HG02938 (cell line): Measurements from ENCODE around the gene ANK3.

Source experiments
- ATAC-seq: cut with Tn5 transposase; IDR thresholded peaks from one replicate; pipeline ENCODE4 v1.9.1; 2021; ENCODE audit warnings: mild to moderate bottlenecking, moderate library complexity; ENCODE audit not compliant: unreplicated experiment

Gene ANK3

GRCh38 chr10:60348982-60349381, 40.7 kb downstream of the ANK3 start:
- ATAC-seq, result no peak

GRCh38 chr10:60347270-60347669, 42.4 kb downstream of the ANK3 start:
- no peak for ATAC-seq

GRCh38 chr10:60346661-60347060, 43.0 kb downstream of the ANK3 start:
- no peak for ATAC-seq

GRCh38 chr10:60343254-60343653, 46.4 kb downstream of the ANK3 start:
- no peak for ATAC-seq

DNA sequence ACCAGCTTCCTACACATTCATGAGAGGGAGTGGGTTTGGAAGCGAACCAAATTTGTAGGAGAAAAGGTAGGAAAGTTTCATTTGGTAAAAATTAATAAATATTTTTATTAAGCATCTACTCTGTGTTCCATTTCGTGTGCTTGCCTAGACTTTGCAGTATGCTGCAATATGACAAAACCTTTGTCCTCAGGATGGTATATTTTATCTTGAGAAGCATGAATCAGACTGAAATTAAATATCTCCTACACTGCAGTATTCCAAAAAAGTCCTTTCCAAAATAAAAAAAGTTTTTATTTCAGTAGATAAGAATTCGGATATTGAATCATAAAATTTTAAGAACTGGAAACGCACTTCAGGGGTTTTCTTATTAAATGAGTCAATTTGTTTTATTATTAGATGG, 47.7 kb downstream of the ANK3 start:
- ATAC-seq, result no peak

- no peak for ATAC-seq
Observed at GRCh38 chr10:60340973-60341372, 48.7 kb downstream of the ANK3 start.

GRCh38 chr10:60339757-60340156, 49.9 kb downstream of the ANK3 start:
- no peak for ATAC-seq

- no peak for ATAC-seq
Observed at GRCh38 chr10:60338786-60339185, 50.9 kb downstream of the ANK3 start.

- ATAC-seq, result no peak
Observed at GRCh38 chr10:60338002-60338564, 51.6 kb downstream of the ANK3 start.

DNA sequence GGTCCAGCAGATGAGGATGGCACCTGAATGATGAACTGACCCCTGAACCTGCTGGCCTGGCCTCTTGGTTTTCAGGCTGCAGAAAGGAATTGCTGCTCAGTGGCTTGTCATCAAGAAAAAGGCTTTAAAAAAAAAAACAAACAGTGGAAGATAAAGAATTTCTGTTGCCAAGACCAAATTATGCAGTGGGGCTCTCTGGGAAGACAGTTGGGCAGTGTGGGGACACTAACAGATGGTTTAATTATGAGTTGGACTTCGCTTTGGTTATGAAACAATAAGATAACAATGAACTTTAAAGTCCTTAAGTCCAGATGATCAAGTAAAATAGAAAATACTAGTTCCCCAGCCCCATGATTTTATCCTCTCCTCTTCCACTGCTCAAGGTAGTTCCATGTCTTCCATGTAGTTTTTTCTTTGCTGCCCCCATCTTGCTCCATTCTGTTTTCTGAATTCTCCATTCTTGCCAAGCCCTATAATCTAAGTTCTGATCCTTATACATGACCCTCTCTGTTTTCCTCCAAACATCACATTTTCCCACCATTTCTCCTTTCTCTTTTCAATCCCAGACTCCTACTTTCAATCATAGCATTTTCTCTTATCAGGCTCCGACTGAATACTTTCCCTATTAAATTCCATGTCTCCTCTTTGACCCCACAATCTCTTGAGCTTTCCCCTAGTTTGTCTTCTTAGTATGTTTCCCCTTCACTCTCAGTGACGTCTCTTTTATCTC, 52.6 kb downstream of the ANK3 start:
- ATAC-seq, result no peak

DNA sequence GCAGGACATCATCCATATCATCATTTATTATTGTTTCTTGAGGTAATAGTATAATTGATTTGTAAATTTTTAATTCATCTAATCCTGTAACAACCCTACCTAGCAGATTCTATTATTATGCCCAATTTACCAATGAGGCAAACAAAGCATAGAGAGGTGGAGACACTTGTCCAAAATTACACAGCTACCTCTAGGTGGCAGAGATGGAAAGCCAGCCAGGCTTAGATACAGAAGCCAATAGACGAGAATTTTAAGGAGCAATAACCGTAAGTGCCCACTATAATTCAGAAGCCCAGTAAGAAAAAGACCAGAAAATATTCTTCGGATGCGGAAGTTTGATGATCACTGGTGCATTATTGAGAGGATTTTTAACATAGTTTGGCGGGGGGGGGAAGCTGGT, 54.0 kb downstream of the ANK3 start:
- no peak for ATAC-seq

GRCh38 chr10:60334991-60335390, 54.7 kb downstream of the ANK3 start:
- ATAC-seq, result no peak

GRCh38 chr10:60332371-60332770, 57.3 kb downstream of the ANK3 start:
- ATAC-seq, result no peak

- ATAC-seq, result no peak
Observed at GRCh38 chr10:60331886-60332285, 57.8 kb downstream of the ANK3 start.

DNA sequence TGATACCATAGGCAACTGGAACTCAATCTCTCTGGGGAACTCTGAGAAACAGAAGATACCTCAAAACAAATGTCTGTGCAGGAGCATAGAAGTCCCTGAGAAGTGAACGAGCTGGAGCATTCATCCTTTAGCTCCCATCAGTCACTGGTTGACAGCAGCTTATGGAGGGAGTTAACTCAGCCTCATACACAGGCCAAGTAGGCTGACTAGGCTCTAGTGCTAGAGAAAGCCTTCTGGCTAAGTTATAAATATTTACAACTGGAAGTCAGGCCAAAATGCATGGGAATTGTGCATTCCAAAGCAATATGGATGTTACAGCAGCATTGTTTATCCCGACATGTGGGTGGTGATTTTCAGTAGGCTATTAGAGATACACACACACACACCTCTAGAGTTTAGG, 66.5 kb downstream of the ANK3 start:
- ATAC-seq, result no peak

DNA sequence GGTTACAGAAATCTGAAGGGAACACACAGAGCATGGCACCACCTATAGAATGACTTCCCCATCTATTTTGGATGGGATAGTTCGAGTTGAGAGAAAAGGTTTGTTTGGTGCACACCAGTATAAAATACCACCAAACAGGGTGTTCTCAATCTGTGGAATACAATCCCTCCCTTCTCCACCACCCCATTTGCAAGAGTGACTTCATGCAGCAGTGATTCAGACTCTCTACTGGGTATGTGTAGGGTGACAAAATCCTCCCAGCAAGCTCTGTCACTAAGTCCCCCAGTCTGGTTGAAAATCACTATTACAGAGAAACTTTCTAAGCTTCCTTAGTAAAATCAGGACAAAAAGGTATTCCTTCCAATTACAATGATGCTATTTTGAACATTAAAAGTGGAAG, 69.0 kb downstream of the ANK3 start:
- ATAC-seq, result no peak

- ATAC-seq, result no peak
Observed at GRCh38 chr10:60316029-60316428, 73.6 kb downstream of the ANK3 start.

DNA sequence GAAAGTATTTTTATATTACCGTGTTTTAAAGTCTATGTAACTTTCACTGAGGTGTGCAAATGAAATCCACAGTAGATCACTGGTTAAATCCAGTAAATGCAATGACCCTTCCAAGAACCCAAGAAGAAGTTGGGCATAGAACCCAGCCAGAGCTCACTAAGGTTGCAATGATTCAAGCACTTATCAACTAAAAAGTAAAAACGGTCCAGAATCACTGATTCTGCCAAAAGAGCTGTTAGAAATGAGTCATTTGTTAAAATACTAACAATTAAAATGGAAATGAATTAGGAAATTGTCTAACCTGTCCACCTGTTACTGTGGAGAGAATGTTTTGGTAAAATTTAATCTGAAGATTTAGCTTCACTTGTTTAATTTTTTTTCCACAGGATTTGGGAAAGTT, 74.4 kb downstream of the ANK3 start:
- no peak for ATAC-seq

- no peak for ATAC-seq
Observed at GRCh38 chr10:60314069-60314940, 75.4 kb downstream of the ANK3 start.

DNA sequence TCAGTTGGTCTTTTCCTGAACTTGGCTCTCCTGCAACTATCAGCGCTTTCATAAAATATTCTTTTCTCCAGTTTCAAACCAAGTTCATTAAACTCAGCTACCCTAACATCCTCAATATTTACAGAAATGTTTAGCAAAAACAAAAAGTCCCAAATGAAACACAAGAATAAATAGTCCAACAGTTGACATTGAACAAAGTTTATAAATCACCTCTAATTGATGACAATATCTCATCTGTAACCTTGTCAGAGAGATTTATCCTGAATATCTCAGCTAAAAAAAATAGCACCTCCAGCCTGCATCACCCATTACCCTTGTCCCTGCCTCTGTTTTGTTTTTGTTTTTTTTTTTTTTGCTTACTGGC, 76.1 kb downstream of the ANK3 start:
- ATAC-seq, result no peak

- ATAC-seq, result no peak
Observed at GRCh38 chr10:60312818-60313588, 76.7 kb downstream of the ANK3 start.
